Urinary bladder (tissue), 4 donors: ENCODE measurements around the gene ADAMTS18. TPM values are rescaled to one million over a fixed set of nuclear protein-coding genes. Genes with fewer than 3 reads are reported as not detected.
"Not testable (repeated sequence)": the region's sequence is repeated elsewhere in the genome, so short reads cannot be mapped to it uniquely, and the experiment has no call there.

Experiments used
- DNase-seq: peaks from one replicate; pipeline ENCODE4 v3.0.0-alpha.2; 2015; ENCODE audit errors: extremely low spot score
- H3K27ac ChIP-seq: one replicate; pipeline ENCODE4 v1.5.1; 2013; ENCODE audit warnings: low read depth, mild to moderate bottlenecking, moderate library complexity
- H3K36me3 ChIP-seq: one replicate; pipeline ENCODE4 v1.6.1; 2013; ENCODE audit warnings: mild to moderate bottlenecking, moderate library complexity; ENCODE audit not compliant: insufficient read depth
- H3K4me1 ChIP-seq: one replicate; pipeline ENCODE4 v1.6.1; 2013; ENCODE audit warnings: mild to moderate bottlenecking, moderate library complexity; ENCODE audit not compliant: insufficient read depth
- H3K4me3 ChIP-seq: one replicate; pipeline ENCODE4 v1.5.1; 2013; ENCODE audit warnings: low read depth, low read length
- WGBS: extraction: QIAGEN DNeasy Blood & Tissue Kit; methylation state at CpG from one replicate; pipeline ENCODE4 v1.1.7; 2013; 5-methylcytosine and 5-hydroxymethylcytosine counted together
- polyA plus RNA-seq: library from polyadenylated mRNA; stranded (reverse); fragments of 200-250 nt; gene quantifications from one replicate; pipeline ENCODE4 v1.2.3, GENCODE V29; 2013
- total RNA-seq: library from RNA; depleted of rRNA; stranded (reverse); fragments of >200 nt; gene quantifications from one replicate; pipeline ENCODE4 v1.2.3, GENCODE V29; 2014
- donor health status: healthy with polysubstance abuse.
- donor health status: healthy.

The ADAMTS18 gene
- total and polyA plus RNA-seq, 2 donors: 0.06 to 6.7 TPM

DNA sequence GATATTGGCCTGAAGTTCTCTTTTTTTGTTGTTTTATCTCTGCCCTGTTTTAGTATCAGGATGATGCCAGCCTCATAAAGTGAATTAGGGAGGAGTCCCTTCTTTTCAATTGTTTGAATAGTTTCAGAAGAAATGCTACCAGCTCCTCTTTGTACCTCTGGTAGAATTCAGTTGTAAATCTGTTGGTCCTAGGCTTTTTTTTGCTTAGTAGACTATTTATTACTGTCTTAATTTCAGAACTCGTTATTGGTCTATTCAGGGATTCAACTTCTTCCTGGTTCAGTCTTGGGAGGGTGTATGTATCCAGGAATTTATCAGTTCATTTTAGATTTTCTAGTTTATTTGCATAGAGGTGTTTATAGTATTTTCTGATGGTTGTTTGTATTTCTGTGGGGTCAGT lies 168.6 kb downstream of the ADAMTS18 start:
- H3K36me3 ChIP-seq, DNase-seq, H3K4me1 ChIP-seq, H3K27ac ChIP-seq, H3K4me3 ChIP-seq: not testable (repeated sequence)
- 72% methylated on average over 1 of the region's 1 CpG for WGBS

DNA sequence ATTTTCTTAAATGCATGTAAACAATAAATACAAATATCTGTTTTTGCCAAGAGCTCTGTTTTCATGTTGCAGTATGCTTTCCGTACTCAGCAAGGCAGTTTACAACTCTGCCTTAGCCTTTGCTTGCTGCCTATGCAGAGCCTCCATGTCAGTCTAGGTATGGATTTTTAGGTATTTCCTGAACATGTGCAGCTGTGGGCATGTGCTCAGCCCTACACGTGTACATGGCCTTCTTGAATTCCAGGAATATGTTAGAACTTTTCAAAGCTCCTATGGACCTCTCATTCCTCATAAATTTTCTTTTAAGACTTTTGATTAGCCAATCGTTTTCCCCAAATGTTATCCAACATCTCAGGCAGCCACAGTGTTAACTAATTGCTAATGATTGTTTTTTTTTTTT lies 171.9 kb downstream of the ADAMTS18 start:
- no peak overlapping the region for H3K27ac ChIP-seq
- H3K36me3 ChIP-seq: no peaks in the 10 kb centered on the region
- no peak overlapping the region for H3K4me3 ChIP-seq
- H3K4me1 ChIP-seq: no peaks in the 10 kb centered on the region
- DNase-seq: no peak
- WGBS: 61% methylated on average over 3 of the region's 3 CpGs

GRCh38 chr16:77250400-77250799 lies 184.4 kb downstream of the ADAMTS18 start:
- Histone ChIP-seq H3K4me3 (no peak overlapping the region), H3K36me3 (no peaks in the 10 kb centered on the region), H3K27ac (no peak overlapping the region), H3K4me1 (no peaks in the 10 kb centered on the region)
- no peak for DNase-seq
- 65% methylated on average over 4 of the region's 4 CpGs for WGBS

DNA sequence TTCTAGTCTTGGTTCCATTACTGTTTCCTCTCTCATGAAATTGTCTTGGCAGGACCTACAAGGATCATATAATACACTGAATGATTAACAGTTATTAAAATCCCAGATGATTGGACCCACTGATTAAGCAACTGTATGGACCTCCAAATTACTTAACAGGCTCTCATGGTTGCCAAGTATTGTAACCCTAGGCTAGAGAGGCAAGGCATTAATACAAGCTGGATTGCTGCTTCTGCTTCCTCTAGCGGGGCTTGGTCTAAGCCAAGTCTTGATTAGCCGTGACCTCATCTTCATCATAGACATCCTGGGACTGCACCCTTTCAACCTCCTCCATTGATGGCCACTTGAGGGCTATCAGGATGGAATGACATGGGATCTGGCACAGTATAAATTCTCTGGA lies 188.7 kb downstream of the ADAMTS18 start:
- Histone ChIP-seq H3K36me3 (no peaks in the 10 kb centered on the region), H3K4me1 (no peaks in the 10 kb centered on the region), H3K4me3 (no peak overlapping the region), H3K27ac (no peak overlapping the region)
- DNase-seq: no peak
- WGBS: 86% methylated on average over 2 of the region's 2 CpGs

GRCh38 chr16:77242471-77242870 lies 192.4 kb downstream of the ADAMTS18 start:
- not testable (repeated sequence) for H3K4me1 ChIP-seq

GRCh38 chr16:77238593-77238992 lies 196.2 kb downstream of the ADAMTS18 start:
- DNase-seq: no peak
- WGBS: 78% methylated on average over 5 of the region's 5 CpGs
- H3K36me3 ChIP-seq: no peaks in the 10 kb centered on the region
- H3K4me1 ChIP-seq: peaks cover 3% of the 10 kb centered on the region
- no peak overlapping the region for H3K27ac ChIP-seq
- no peak overlapping the region for H3K4me3 ChIP-seq

More at GRCh38 chr16:77242471-77242870, 192.4 kb downstream of the ADAMTS18 start:
- not testable (repeated sequence) for H3K36me3 ChIP-seq, H3K27ac ChIP-seq, H3K4me3 ChIP-seq, DNase-seq
- 93% methylated on average over 5 of the region's 5 CpGs for WGBS

DNA sequence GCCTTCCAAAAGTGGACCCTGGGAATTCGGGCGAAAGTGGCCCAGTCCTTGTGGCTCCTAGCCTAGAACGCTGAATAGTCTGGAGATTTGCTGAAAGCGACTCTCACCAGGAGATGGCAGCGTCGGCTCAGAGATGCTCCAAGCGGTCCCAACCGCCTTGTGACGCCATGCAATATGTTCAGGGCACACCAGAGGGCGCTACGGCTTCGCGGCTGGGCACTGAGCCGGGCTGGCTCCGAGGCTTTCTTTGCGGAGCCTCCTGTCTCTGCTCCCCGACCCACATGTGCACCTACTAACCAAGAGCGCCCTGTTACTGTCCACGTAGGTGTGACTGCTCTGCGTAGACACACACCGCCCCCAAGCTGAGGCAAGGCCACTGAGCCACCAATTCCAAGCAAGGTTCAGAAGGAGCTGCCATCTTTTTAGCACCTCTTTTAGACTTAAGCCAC lies 198.7 kb downstream of the ADAMTS18 start:
- Histone ChIP-seq H3K4me3 (no peak overlapping the region), H3K27ac (no peak overlapping the region), H3K4me1 (peaks cover 3% of the 10 kb centered on the region), H3K36me3 (no peaks in the 10 kb centered on the region)
- DNase-seq: peak; percentile 54
- WGBS: under 1% methylated on average over 21 of the region's 21 CpGs

GRCh38 chr16:77234611-77235010 lies 200.2 kb downstream of the ADAMTS18 start:
- H3K36me3 ChIP-seq: no peaks in the 10 kb centered on the region
- no peak overlapping the region for H3K27ac ChIP-seq
- H3K4me3 ChIP-seq: no peak overlapping the region
- no peak for DNase-seq
- 32% methylated on average over 11 of the region's 11 CpGs for WGBS
- peaks cover 3% of the 10 kb centered on the region for H3K4me1 ChIP-seq

GRCh38 chr16:77233799-77234519 lies 200.9 kb downstream of the ADAMTS18 start:
- DNase-seq: no peak
- peaks cover 3% of the 10 kb centered on the region for H3K4me1 ChIP-seq
- 75% methylated on average over 9 of the region's 9 CpGs for WGBS

More at GRCh38 chr16:77233799-77234519, 200.9 kb downstream of the ADAMTS18 start:
- H3K36me3 ChIP-seq: no peaks in the 10 kb centered on the region
- no peak overlapping the region for H3K4me3 ChIP-seq
- no peak overlapping the region for H3K27ac ChIP-seq

Other genes with a start within 250 kb of the ADAMTS18 start
- 5.5 TPM for gene MON1B, start 243.8 kb downstream of the ADAMTS18 start, total RNA-seq
- 24.1 TPM for gene MON1B, start 243.8 kb downstream of the ADAMTS18 start, polyA plus RNA-seq
- 0.90 TPM for gene SYCE1L, start 235.6 kb downstream of the ADAMTS18 start, total RNA-seq
- gene SYCE1L, start 235.6 kb downstream of the ADAMTS18 start, polyA plus RNA-seq: 4.3 TPM